Measurements from ENCODE around the gene CA10. TPM values are rescaled to one million over a fixed set of nuclear protein-coding genes. Genes with fewer than 3 reads are reported as not detected.

Gene CA10
- total RNA-seq, 4 donors from 2014 or later = not detected

GRCh38 chr17:51627779-51628178 lies 530.7 kb downstream of the CA10 start:
- TF ChIP-seq CTCF (IDR thresholded peaks at IDR 0.05) (no peak), POLR2A (IDR thresholded peaks at IDR 0.05) (no peak), POLR2AphosphoS5 (IDR thresholded peaks at IDR 0.05) (no peak), EP300 (IDR thresholded peaks at IDR 0.05) (no peak)
- H3K4me1 ChIP-seq = no peaks in the 10 kb centered on the region

GRCh38 chr17:51618476-51618875 lies 540.0 kb downstream of the CA10 start:
- Histone ChIP-seq H3K36me3 (no peaks in the 10 kb centered on the region), H3K9me3 (no peaks in the 10 kb centered on the region), H3K4me3 (no peak overlapping the region), H3K4me1 (no peaks in the 10 kb centered on the region), H3K27ac (no peak overlapping the region), H3K27me3 (peaks cover 5% of the 10 kb centered on the region)
- WGBS = 52% methylated on average over 1 of the region's 1 CpG
- no peak for TF ChIP-seq CTCF (IDR thresholded peaks at IDR 0.05)
- no peak for TF ChIP-seq POLR2A (IDR thresholded peaks at IDR 0.05)
- no peak for TF ChIP-seq EP300 (IDR thresholded peaks at IDR 0.05)
- TF ChIP-seq POLR2AphosphoS5 (IDR thresholded peaks at IDR 0.05) = no peak
- DNase-seq (ENCODE audit: low spot score in 2 of 2) = no peak

More at GRCh38 chr17:51627779-51628178, 530.7 kb downstream of the CA10 start:
- no peak overlapping the region for H3K27ac ChIP-seq
- no peaks in the 10 kb centered on the region for H3K36me3 ChIP-seq
- WGBS = 40% methylated on average over 1 of the region's 1 CpG
- no peak overlapping the region for H3K4me3 ChIP-seq
- H3K9me3 ChIP-seq = no peaks in the 10 kb centered on the region
- no peaks in the 10 kb centered on the region for H3K27me3 ChIP-seq
- no peak for DNase-seq (ENCODE audit: low spot score in 2 of 2)

- Histone ChIP-seq H3K9me3 (no peaks in the 10 kb centered on the region), H3K4me1 (no peaks in the 10 kb centered on the region), H3K27ac (no peak overlapping the region), H3K27me3 (peaks cover 5% of the 10 kb centered on the region), H3K36me3 (no peaks in the 10 kb centered on the region), H3K4me3 (no peak overlapping the region)
- DNase-seq (ENCODE audit: low spot score in 2 of 2) = no peak
- 71% methylated on average over 1 of the region's 1 CpG for WGBS
- TF ChIP-seq CTCF (IDR thresholded peaks at IDR 0.05) = no peak
- TF ChIP-seq EP300 (IDR thresholded peaks at IDR 0.05) = no peak
- TF ChIP-seq POLR2AphosphoS5 (IDR thresholded peaks at IDR 0.05) = no peak
- TF ChIP-seq POLR2A (IDR thresholded peaks at IDR 0.05) = no peak
These were observed 540.5 kb downstream of the CA10 start for GRCh38 chr17:51617986-51618385.

- Histone ChIP-seq H3K9me3 (no peaks in the 10 kb centered on the region), H3K36me3 (no peaks in the 10 kb centered on the region), H3K27me3 (peaks cover 5% of the 10 kb centered on the region), H3K4me3 (no peak overlapping the region), H3K4me1 (no peaks in the 10 kb centered on the region), H3K27ac (no peak overlapping the region)
- no peak for DNase-seq (ENCODE audit: low spot score in 2 of 2)
- WGBS = 86% methylated on average over 1 of the region's 1 CpG
- TF ChIP-seq CTCF (IDR thresholded peaks at IDR 0.05) (no peak), POLR2AphosphoS5 (IDR thresholded peaks at IDR 0.05) (no peak), EP300 (IDR thresholded peaks at IDR 0.05) (no peak), POLR2A (IDR thresholded peaks at IDR 0.05) (no peak)
These were observed 545.3 kb downstream of the CA10 start for GRCh38 chr17:51613255-51613654.

- 86% methylated on average over 3 of the region's 3 CpGs for WGBS
- no peaks in the 10 kb centered on the region for H3K4me1 ChIP-seq
- H3K27ac ChIP-seq = no peak overlapping the region
- no peaks in the 10 kb centered on the region for H3K9me3 ChIP-seq
- TF ChIP-seq POLR2AphosphoS5 (IDR thresholded peaks at IDR 0.05) (no peak), EP300 (IDR thresholded peaks at IDR 0.05) (no peak), CTCF (IDR thresholded peaks at IDR 0.05) (no peak), POLR2A (IDR thresholded peaks at IDR 0.05) (no peak)
- peaks cover 5% of the 10 kb centered on the region for H3K27me3 ChIP-seq
- no peak overlapping the region for H3K4me3 ChIP-seq
- no peak for DNase-seq (ENCODE audit: low spot score in 2 of 2)
- no peaks in the 10 kb centered on the region for H3K36me3 ChIP-seq
These were observed 545.8 kb downstream of the CA10 start for GRCh38 chr17:51612692-51613091.
